HG03469 (cell line): ENCODE measurements around the gene ABCC8.

Source experiments
- ATAC-seq: cut with Tn5 transposase; IDR thresholded peaks from one replicate; pipeline ENCODE4 v1.9.1; 2021; ENCODE audit warnings: mild to moderate bottlenecking, moderate library complexity, moderate number of reproducible peaks; ENCODE audit not compliant: unreplicated experiment

ABCC8 gene

DNA sequence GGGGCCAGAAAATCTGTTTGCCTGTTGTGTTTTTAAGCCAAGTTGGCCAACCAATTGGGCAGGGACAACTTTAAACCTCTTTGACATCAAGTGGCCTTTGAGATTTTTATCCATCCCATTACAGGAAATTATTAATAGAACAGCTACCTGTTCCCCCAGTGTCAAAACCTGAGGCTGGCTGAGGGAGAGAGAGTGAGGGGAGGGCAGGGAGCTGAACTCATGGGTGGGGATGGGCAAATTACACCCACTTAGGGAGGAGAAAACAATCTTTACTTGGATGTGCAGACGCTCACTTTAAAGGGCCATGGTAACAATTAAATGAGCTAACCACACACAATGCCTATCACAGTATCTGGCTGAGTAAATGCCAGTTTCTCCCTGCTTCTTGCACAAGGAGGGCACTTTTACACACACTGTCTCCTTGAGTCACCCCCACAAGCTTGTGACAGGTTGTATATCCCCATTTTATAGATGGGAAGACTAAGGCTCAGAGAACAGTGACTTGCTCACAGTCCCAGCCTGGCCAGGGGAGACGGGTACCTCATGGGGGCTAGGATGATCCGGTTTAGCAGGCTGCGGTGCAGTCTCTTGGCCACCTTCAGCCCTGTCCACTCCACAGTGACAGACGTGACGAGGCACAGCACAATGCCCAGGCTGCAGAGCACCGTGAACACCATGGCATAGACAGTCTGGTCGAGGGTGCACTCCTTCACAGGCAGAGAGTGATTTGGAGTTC, 70.4 kb downstream of the ABCC8 start:
- no peak for ATAC-seq

DNA sequence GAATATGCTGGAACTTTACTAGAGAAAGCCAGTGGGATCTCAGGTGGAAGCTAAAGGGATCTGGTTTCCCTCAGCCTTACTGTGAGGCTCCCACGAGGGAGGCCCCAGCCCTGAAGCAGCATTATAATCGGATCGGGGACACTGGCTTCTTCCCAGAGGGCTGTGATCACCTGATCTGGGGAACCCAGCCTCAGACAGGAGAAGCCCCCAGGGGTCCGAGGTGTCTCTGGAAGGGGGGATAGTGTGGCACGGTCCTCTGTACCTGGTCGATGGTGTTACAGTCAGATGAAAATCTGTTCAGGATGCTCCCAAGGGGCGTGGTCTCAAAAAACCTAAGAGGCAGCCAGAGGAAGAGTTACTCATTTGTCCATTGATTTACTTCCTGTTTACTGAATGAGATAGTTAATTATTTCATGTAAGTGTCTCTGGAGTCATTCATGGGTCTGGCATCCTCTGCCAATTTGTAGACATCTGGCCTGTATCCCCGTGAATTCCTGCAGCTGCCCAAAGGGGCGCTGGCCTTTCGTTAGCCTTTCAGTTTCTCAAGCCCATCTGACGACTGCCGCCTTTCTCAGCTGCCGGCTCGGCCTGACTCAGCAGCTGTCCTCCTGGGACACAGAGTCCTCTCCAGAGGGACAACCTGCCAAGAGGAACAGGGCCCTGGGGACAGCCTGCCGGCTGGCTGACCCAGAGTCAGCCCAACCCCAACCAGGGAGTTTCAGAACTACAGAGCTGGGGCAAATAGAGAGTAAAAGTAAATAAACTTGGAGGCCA, 71.2 kb downstream of the ABCC8 start:
- no peak for ATAC-seq

DNA sequence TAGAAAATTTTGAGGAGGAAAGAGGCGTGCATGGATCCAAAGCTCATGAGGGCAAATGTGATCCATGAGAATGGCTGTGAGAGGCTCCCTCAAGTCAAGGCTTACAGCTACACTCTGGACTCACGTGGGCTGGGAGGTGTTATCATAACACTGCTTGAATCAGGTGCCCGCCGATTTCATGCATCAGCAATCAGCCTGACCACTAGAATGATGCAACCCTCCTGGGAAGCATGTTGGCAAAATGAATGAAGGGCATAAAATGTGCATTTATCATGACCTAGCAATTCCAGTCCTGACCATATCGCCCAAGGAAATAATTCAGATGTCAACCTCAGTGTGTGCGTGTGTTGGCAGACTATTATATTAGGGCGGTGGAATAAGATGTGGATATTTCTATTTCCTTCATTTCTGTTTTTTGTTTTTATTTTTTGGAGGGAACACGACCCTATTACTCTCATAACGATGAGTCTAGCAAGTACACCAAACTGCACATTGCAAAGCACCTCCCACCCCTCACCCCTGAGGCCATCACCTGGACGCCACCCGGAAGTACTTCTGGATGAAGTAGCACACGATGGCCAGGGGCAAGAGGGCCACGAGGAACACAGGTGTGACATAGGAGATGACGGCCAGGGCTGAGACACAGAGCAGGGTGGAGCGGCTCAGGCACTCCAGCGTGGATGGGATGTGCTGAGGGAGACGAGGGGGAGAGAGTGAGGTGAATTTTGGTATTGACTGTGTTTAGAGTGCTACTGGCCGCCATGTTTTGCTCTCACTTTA, 72.5 kb downstream of the ABCC8 start:
- ATAC-seq, result no peak

DNA sequence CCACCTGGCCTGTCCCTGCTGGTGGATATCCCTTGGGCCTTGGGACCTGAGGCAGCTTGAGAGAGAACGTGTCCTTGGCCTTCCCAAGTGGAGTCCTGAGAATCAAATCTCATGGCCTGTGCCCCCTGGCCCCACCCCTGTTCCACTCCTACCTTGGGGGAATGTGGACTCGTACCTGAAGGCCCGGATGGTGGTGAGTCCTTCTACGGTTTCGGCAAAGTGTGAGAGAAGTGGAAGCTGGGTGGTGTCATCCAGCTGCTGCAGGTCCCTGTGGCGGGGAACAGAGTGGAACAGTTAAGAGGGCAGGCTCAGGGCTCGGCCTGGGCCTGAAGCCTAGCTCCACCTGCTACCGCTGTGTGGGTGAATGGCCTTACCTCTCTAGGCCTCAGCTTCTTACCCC, 74.2 kb downstream of the ABCC8 start:
- ATAC-seq, result no peak

DNA sequence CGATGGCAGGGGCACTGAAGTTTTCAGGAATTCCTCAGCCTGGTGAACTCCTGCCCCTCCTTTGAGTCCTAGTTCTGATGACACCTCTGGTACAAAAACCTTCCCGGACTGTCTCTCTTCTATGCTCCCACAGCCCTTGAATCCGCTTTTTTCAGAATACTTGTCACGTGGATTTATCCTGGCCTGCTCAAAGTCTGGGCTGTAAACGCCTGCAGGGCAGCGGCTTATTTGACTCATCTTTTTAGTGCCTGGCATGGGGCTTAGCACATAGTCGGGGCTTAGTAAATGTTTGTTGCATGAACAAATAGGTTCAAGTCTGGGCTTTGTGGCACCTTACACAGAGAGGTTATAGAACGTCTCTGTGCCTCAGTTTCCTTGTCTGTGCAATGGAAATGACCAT, 74.8 kb downstream of the ABCC8 start:
- no peak for ATAC-seq

DNA sequence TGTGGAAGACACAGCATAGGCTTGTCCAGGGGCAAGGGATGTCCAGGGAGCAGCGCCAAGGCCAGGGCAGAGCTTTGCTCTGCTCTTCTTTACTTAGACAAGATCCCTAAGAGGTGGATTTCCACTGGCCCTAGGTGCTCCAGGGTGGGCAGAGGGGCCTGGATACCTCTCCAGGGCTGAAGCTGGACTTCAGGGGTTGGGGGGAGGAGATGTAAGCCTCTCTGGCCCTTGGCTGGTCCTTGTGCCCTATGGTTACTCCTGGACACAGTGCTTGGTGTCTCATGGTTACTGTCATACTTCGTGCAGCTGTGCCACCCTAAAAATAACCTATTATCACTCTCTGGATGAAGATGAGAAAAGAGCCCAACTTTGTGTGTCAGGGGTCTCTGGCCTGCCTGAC, 75.3 kb downstream of the ABCC8 start:
- ATAC-seq, result no peak

DNA sequence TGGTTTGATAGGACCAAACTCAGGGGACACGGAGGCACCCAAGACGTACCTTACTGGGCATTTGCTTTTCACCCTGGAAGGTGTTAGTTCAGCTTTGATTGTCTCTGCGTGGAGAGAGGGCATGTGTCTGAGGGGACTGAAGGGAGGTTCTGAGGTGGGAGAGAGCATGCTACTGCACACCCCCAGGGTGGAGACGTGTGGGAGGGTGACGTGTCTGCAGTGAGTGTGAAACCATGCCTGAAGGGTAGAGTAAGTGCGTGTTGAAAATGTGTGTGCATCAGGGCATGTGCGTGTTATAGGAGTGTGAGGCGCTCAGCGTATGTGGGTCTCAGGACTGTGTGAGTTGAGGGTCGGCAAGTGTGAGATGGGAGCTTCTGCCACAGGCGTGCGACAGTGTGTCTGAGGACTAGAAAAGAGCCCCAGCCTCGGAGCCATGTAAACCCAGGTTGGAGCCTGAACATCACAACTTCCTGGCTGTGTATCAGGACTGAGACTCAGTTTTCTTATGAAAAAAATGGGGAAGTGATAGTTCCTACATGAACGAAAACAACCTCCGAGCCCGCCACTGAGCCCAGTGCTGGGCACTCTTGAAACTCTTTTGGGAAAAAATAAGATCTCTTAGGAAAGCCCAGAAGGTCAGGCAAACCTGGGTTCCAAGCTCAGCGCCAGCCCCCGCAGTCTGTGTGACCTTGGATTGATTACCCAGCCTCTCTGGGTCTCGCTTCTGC, 76.4 kb downstream of the ABCC8 start:
- ATAC-seq, result no peak

DNA sequence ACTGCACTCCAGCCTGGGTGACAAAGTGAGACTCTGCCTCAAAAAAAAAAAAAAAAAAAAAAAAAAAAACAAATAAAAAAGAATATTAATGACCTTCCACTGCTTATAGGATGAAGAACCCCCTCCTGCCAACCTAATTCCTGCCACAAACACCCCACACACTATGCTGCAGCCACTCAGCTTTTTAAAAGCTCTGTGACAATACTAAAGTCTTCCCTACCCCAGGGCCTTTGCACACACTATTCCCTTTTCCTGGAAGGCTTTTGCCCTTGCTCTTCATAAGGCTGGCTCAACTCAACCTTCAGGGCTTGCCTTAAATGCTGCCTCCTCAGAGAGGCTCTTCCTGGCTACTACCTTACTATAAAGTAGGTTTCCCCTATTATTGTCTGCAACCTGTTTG, 77.4 kb downstream of the ABCC8 start:
- no peak for ATAC-seq

DNA sequence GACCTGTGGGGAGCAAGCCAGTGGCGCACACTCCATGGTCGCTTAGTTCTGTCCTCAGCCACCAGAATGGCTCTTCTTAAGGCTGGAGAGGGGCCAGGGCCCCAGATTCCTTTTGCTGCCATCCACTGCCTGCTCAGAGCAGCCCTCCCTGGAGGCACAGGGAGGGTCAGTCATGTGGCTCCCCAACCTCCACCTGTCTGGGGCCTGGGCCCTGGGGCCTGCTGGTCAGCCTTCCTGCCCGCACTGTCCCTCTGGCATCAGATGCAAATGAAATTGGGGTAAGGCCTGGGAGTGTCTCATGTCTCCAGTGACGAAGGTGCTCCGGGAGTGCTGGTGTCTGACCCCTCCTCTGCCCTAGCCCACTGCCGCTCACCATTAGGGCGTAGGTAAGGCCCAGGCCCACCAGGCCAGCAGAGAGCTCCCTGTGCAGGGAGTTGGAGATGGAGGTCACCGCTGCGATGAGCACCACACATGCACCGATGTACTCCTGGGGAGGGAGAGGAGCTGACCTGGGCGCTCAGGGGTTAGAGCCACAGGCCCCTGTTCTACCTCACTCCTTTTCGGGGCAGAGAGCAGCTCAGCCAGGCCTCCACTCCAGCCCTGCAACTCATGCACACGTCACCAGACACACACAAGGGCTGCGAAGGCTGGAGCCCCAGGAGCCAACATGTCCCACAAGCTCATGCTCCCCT, 79.2 kb downstream of the ABCC8 start:
- ATAC-seq, result no peak

DNA sequence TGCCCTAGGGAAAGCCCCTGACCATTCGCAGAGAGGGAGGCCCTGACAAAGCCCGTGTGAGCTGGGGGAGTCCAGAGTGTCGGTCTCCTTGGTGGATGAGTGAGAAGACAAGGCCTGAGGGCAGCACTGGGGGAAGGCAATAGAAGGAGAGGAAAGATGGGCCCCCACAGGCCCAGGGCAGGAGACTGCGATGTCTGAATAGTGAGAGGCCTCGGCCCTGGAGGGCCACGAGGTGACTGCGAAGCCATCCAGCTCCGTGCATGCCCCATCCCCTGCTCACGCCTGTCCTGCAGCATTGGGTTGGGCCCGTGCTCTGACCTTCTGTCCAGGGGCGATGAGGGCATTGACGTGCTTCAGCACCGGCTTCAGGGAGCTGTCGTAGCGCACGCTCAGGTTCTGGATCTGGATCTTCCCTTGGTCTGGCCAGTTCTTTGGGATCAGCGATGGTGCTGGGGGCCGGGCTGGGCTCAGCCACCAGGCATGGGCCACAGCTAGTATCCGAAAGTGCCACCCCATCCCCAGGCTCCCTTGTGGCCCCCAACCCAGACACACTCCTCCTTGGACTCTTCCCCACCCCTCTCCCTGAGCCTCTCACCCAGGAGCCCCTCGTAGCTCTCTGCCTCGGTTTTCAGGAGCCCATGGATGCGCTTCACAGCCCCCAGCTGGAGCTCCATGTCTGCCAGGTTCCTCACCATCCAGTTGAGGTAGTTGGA, 79.9 kb downstream of the ABCC8 start:
- no peak for ATAC-seq

DNA sequence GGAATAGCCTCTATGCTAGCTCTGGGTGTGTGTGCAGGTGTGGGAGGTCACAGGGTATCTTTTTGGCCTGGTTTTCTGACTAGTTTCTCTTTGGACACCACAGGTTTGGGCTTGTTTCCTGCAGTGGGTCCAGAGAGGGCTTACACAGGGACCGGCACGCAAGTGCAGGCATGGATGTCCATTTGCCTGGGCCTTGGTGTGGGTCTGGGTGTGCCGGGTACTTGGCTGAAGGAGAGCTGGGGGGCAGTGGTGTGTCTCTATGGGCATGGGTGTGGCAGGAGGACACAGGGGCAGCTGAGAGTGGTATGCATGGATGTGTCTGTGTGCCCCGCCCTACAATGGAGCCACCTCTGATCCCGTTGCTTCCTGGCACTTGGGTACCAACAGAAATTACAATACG, 80.7 kb downstream of the ABCC8 start:
- ATAC-seq, result no peak

DNA sequence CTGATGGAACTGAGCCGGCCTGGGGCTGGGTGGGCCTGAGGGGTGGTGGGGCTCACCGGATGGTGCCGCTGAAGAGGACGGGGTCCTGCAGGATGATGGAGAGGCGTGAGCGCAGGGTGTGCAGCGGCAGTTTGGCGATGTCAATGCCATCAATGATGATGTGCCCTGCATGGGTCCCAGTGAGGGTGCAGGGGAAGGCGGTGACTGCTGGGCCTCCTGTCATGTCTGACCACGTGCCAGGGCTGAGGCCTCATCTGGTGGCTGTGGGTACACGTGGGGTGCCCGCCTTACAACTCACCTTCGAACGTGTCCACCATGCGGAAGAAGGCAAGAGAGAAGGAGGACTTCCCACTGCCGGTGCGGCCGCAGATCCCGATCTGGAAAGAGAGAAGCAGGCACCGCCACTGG, 81.1 kb downstream of the ABCC8 start:
- no peak for ATAC-seq

DNA sequence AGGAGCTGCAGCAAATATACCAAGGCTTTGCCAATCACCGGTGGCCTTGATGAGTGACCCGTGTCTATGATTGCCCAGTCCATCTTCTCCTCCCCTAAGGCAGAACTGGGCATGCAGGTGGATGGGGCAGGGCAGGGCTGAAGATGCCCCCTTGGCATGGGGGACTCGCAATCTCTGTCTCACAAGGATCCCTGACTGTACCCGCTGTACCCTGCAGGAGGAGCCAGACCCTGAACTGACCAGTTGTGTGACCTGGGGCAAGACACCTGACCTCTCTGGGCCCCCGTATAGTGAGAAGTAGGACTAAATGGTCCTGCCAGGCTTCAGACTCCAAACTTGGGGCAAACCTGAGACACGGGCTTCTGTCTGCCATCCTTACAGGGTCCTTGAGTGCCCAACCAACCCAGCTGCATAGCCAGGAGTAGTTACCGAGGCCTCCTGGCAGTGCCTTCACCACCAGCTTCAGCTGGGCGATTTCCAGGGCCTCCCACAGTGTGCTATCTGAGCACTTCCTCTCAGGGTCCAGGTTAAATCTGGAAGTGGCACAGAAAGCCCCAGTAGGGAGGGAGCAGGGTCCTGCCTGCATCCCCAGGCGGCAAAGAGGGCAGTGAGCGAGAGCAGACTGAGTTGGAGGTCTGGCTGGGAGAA, 81.8 kb downstream of the ABCC8 start:
- no peak for ATAC-seq

DNA sequence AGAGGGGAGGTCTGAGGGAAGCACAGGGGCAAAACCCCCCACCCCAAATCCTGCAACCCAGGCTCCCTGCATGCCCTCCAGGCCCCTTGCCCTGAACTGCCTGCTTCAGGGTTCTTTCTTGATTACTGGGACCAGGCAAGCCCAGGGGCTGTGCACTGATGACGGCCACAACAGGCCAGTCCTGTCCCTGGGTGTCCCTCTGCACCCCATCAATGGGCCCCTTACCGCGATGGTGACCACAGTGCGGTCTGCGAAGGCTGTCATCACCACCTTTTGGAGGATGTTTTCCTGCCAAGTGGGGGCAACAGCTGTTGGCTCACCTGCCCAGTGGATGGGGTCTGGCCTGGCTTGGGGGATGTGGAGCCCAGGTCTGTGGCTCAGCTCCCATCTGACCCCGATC, 83.2 kb downstream of the ABCC8 start:
- no peak for ATAC-seq

DNA sequence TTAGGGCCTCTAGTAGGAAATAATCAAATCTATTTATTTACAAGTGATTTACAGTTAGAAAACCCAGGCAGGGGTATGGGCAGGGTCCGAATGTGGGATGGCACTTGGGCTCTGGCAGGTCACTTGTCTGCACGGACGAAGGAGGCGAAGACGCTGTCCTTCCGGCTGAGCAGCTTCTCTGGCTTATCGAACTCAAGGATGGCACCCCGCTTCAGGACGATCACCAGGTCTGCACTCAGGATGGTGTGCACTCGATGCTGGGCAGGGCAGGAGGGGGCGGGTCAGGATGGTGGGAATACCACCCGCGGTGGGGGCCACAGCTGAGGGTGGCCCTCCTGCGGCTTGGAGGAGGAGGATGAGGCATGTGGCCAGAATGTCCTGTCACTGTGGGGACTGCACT, 83.8 kb downstream of the ABCC8 start:
- ATAC-seq, result no peak

DNA sequence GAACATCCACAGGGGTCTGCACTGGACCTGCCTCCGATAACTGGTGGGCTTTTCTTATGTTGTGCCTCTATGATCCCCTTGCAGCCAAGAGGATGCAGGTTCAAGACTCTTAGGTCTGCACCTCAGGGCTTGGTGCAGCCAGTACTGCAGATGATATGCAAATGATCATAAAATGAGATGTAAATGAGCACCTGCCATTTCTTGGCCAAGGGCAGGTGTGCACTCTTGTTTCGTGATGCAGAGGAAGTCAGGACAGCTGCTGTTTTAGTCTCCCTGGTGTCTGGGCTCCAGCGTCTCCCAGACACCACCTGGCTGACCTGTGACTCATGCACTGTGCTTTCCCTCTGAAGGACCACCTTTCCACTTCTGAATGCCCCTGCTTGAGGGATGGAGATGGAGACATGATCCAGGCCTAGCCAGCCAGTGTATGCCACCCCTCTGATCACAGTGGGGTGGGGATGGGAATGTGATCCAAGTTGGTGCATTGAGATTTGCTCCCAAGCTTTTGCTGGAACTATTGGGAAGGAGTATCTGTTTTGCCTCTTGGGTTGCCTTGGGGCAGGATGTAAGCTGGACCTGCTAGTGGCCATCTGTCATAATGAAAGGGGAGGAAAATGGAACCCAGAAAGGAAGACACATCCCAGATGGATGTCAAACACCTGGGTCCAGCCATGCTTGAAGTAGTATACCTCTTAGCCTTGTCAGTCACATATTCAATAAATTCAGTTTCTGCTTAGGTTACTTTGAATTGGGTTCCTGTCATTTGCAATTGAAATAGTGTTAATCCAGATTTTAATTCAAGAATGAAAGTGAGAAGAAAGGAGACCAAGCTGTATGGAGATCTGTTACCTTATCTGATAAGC, 84.9 kb downstream of the ABCC8 start:
- ATAC-seq, result no peak

DNA sequence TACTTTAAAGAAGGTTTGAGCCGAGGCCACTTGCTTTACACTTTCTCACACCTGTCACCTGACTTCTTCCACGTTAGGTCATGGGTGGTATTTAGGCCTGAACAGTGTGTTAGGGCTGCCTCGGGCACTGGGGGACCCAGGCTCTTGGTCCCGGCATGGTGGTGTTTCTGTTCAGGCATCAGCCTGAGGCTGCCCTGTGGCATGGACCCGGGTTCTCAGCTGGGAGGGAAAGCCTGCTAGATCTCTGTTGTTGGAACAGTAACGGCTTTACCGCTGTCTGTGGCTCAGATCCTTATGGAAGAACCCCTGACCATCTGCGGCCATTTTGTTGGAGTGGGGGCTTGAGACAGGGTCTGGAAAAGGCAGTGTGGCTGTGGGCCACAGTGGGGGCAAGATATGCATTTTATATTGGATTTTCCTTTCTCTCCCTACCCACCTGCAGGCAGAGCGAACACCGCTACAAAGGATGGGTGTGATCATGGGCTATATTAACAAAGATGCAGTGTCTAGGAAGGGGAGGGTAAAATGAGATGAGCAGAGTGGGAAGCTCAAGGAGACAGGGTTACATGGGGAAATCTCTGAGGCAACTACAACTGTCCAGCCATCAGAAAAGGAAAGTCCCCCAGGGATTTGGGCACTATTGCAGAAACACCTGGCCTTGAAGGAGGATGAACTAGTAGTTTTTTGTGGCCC, 86.5 kb downstream of the ABCC8 start:
- ATAC-seq, result no peak
